Kidney (tissue), 22 donors: ENCODE results near the gene MARCHF10. TPM values are rescaled to one million over a fixed set of nuclear protein-coding genes. Genes with fewer than 3 reads are reported as not detected.

Source experiments
- DNase-seq, 5 donors: peaks; one replicate each; pipeline ENCODE4 v3.0.0-alpha.2; 2013 to 2020
- FAIRE-seq: peaks from 2 replicates; lab custom pipeline; 2012; peaks lifted over from hg19 to GRCh38; lab: Jason Lieb, UNC
- H3K27ac ChIP-seq, 2 donors: one replicate each; pipeline ENCODE4 v1.7.0; 2013; ENCODE audit warnings: low read depth in 2 of 2, low read length in 2 of 2, inconsistent platforms in 1 of 2
- H3K27me3 ChIP-seq: one replicate; pipeline ENCODE4 v1.7.1; 2013; ENCODE audit warnings: low read length, inconsistent platforms; ENCODE audit not compliant: control insufficient read depth, insufficient read depth
- H3K36me3 ChIP-seq, 3 donors: one replicate each; pipeline versions ENCODE4 v1.7.0 to v1.7.1; 2013; ENCODE audit warnings: low read length in 3 of 3, control low read depth in 1 of 3, inconsistent platforms in 1 of 3; ENCODE audit not compliant: insufficient read depth in 3 of 3, control insufficient read depth in 2 of 3
- H3K4me1 ChIP-seq, 3 donors: one replicate each; pipeline versions ENCODE4 v1.7.0 to v1.7.1; 2013; ENCODE audit warnings: low read length in 3 of 3, inconsistent platforms in 1 of 3, low read depth in 1 of 3; ENCODE audit not compliant: control insufficient read depth in 2 of 3, insufficient read depth in 2 of 3
- H3K4me3 ChIP-seq, 3 donors: one replicate each; pipeline versions ENCODE4 v1.7.0 to v1.8.1; 2013; ENCODE audit warnings: low read length in 3 of 3, control low read depth in 1 of 3, inconsistent platforms in 1 of 3
- H3K9ac ChIP-seq, 3 donors: one replicate each; pipeline versions ENCODE4 v1.7.0 to v1.7.1; 2013; ENCODE audit warnings: low read length in 3 of 3, control low read depth in 1 of 3, inconsistent platforms in 1 of 3
- H3K9me3 ChIP-seq, 3 donors: one replicate each; pipeline versions ENCODE4 v1.7.0 to v1.7.1; 2013; ENCODE audit warnings: low read length in 3 of 3, control low read depth in 1 of 3, inconsistent platforms in 1 of 3; ENCODE audit not compliant: control insufficient read depth in 2 of 3, insufficient read depth in 1 of 3
- intact Hi-C: fragments of 100-400 bp; cut with DNase I; formaldehyde crosslinking; loops from one replicate; pipeline ENCODE4 v1.11.1; 2022
- long read RNA-seq, 10 donors: library from polyadenylated mRNA in 1 of 10; unstranded in 1 of 10; transcript quantifications; one replicate each; pipeline ENCODE4 v2.0.0 and lab custom pipeline, GENCODE V29; 2021 to 2026
- polyA plus RNA-seq: library from polyadenylated mRNA; stranded (reverse); fragments of 350-450 nt; fragmentation: Illumina TruSeq; extraction: RNeasy Lipid Tissue Mini Kit (QIAGEN cat#74804); gene quantifications from one replicate; pipeline ENCODE4 v1.2.3, GENCODE V29; 2014; ENCODE audit warnings: low read depth, low replicate concordance; ENCODE audit not compliant: insufficient read depth
- total RNA-seq: library from RNA; stranded (reverse); fragmentation: NEBNext Ultra II Directional; extraction: Animal tissue kit (Norgen Biotek cat#: 25700); gene quantifications from one replicate; pipeline ENCODE4 v1.2.1, GENCODE V29; 2021
- TF ChIP-seq, protein P1 (sequence below): IDR thresholded peaks from 3 replicates; pipeline ENCODE4 v1.5.1; 2012; ENCODE audit warnings: mild to moderate bottlenecking, moderate library complexity, borderline replicate concordance; ENCODE audit not compliant: insufficient read depth; ENCODE audit errors: extremely low read depth
- donor health status: control.
- donor health status: control.
- donor health status: control.
- donor health status: control.
- donor health status: control.
- donor health status: DM: yes; HTN: yes; CAD: no.
- donor health status: Normal renal cell carcinoma (clear cell type).

The MARCHF10 gene, protein sequence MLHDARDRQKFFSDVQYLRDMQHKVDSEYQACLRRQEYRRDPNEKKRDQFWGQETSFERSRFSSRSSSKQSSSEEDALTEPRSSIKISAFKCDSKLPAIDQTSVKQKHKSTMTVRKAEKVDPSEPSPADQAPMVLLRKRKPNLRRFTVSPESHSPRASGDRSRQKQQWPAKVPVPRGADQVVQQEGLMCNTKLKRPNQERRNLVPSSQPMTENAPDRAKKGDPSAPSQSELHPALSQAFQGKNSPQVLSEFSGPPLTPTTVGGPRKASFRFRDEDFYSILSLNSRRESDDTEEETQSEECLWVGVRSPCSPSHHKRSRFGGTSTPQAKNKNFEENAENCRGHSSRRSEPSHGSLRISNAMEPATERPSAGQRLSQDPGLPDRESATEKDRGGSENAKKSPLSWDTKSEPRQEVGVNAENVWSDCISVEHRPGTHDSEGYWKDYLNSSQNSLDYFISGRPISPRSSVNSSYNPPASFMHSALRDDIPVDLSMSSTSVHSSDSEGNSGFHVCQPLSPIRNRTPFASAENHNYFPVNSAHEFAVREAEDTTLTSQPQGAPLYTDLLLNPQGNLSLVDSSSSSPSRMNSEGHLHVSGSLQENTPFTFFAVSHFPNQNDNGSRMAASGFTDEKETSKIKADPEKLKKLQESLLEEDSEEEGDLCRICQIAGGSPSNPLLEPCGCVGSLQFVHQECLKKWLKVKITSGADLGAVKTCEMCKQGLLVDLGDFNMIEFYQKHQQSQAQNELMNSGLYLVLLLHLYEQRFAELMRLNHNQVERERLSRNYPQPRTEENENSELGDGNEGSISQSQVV
- 0.66 TPM for total RNA-seq
- polyA plus RNA-seq, result 6.3 TPM
- long read RNA-seq, donor 1, result 0 reads
- long read RNA-seq, donor 2, result 0 reads
- long read RNA-seq, donor 3, result 0 reads
- long read RNA-seq, donor 4, result 0 reads
- long read RNA-seq, donor 5, result 0 reads
- long read RNA-seq, donor 6, result 0 reads
- long read RNA-seq, donor 7, partial matches to known transcripts, result 1 of 3 reads
- long read RNA-seq, donor 7, other reads (novel, unspliced or antisense), result 2 of 3 reads
- long read RNA-seq, donor 8, result 0 reads
- long read RNA-seq, donor 9, result 0 reads
- long read RNA-seq, donor 10, result 0 reads

DNA sequence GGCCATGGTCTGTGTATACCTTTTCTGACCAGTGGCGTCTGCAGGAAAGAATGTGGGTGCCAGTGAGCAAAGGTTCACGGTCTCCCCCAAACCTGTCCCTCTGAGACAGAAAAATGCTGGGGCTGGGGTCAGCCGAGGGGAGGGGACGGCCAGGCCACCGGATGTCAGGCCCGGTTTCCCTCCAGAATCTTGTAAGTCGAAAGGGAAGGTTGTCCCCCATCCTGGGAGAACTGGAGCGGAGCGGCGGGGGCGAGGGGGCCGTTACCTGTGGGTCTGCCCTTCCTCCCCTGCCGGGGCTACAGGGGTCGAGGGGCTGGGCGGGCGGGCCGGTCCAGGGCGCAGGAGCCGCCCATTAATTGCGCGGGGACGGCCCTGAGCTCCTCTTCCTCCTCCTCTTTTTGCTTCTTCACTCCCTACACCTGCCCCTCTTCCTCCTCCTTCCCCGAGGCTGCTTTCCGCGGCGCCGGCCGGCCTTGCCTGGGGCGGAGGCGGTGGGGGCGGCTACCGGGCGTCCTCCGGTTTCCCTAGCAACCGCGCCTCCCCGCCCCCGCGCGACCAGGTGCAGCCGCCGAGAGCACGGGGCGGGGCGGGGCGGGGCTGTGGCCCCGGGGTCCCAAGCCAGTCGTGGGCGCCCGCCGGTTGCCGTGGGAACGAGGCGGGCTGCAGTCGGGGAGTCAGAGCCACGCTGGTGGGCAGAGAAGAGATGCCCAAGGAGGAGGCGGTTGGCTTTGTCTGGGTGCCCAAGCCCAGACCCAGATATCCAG is at the start of gene MARCHF10:
TSS of gene MARCHF10 (minus strand) at position 503 of the 764 bp plus-strand sequence. CDS start 6,579 bp downstream, outside the sequence.
- no peaks in the 10 kb centered on the region for H3K9me3 ChIP-seq
- no peaks in the 10 kb centered on the region for H3K36me3 ChIP-seq
- H3K4me1 ChIP-seq, result no peaks in the 10 kb centered on the region
- TF ChIP-seq, protein P1, sequence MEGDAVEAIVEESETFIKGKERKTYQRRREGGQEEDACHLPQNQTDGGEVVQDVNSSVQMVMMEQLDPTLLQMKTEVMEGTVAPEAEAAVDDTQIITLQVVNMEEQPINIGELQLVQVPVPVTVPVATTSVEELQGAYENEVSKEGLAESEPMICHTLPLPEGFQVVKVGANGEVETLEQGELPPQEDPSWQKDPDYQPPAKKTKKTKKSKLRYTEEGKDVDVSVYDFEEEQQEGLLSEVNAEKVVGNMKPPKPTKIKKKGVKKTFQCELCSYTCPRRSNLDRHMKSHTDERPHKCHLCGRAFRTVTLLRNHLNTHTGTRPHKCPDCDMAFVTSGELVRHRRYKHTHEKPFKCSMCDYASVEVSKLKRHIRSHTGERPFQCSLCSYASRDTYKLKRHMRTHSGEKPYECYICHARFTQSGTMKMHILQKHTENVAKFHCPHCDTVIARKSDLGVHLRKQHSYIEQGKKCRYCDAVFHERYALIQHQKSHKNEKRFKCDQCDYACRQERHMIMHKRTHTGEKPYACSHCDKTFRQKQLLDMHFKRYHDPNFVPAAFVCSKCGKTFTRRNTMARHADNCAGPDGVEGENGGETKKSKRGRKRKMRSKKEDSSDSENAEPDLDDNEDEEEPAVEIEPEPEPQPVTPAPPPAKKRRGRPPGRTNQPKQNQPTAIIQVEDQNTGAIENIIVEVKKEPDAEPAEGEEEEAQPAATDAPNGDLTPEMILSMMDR, result no peak
- no peak within 1 kb of the TSS for H3K27ac ChIP-seq
- FAIRE-seq (no peak), DNase-seq (peak; percentile 79 to 89 (median 85))
- H3K9ac ChIP-seq, result no peak within 1 kb of the TSS
- H3K27me3 ChIP-seq, result no peaks in the 10 kb centered on the region
- intact Hi-C loops, result no loop called here
- peak within 1 kb of the TSS in 1 of 3 donors; percentile 17 for H3K4me3 ChIP-seq

DNA sequence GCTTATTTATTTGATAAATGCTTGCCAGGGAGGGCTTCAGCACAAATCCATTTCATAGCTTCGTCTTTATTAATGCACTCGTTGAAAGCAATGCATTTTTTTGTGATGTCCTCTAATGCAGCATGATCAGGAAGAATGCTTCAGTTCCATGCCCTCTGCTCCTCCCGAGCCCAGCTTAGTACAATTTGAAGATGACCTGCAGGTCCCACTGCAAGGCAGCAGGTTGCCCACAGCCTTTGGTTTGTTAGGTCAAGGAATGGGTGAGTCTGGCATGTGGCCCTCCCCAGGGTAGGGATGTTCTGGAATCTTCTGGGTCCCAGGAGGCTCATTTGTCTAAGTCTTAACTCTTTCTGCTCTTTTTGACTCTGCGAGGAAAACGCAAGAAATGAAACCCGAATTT is 49.4 kb upstream of the MARCHF10 start:
- no peak for DNase-seq
- Histone ChIP-seq H3K9ac (no peak overlapping the region), H3K4me1 (no peaks in the 10 kb centered on the region), H3K27me3 (no peaks in the 10 kb centered on the region), H3K9me3 (no peaks in the 10 kb centered on the region), H3K27ac (no peak overlapping the region), H3K36me3 (no peaks in the 10 kb centered on the region), H3K4me3 (no peak overlapping the region)
- TF ChIP-seq, protein P1, result no peak
- no peak for FAIRE-seq
- intact Hi-C loops, result no loop called here

DNA sequence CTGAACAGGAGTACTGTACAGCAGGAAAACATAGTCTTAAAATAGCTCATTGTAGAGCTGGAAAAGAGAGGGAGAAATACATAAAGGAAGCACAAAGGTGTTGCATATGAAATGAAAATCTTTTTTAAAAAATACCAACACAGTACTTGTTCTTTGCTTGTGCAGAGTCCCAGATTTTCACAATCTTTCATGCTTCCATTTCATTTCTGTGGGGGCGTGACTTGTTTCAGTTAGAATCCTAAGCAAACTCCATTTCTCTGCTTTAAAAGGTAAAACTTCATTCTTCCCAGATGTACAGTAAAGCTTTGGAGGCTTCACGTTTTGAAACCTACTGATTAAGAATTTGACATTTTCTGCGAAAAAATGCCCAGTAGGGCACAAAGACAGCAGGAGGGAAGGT is 48.5 kb upstream of the MARCHF10 start:
- no peaks in the 10 kb centered on the region for H3K9me3 ChIP-seq
- H3K36me3 ChIP-seq, result no peaks in the 10 kb centered on the region
- H3K27ac ChIP-seq, result no peak overlapping the region
- intact Hi-C loops, result no loop called here
- H3K9ac ChIP-seq, result no peak overlapping the region
- TF ChIP-seq, protein P1, result no peak
- FAIRE-seq (no peak), DNase-seq (no peak)
- H3K4me1 ChIP-seq, result no peaks in the 10 kb centered on the region
- no peaks in the 10 kb centered on the region for H3K27me3 ChIP-seq
- no peak overlapping the region for H3K4me3 ChIP-seq
